DMS79 treated with DMSO at 0.1 percent for 48 hours (cell line): ENCODE measurements around the gene HCK.
A peak's percentile ranks its signal among the peaks of the same experiment; 100 is the strongest.

ENCODE experiments used
- DNase-seq: peaks from one replicate; lab custom pipeline; 2025; lab: John Stamatoyannopoulos, UW

Gene HCK

DNA sequence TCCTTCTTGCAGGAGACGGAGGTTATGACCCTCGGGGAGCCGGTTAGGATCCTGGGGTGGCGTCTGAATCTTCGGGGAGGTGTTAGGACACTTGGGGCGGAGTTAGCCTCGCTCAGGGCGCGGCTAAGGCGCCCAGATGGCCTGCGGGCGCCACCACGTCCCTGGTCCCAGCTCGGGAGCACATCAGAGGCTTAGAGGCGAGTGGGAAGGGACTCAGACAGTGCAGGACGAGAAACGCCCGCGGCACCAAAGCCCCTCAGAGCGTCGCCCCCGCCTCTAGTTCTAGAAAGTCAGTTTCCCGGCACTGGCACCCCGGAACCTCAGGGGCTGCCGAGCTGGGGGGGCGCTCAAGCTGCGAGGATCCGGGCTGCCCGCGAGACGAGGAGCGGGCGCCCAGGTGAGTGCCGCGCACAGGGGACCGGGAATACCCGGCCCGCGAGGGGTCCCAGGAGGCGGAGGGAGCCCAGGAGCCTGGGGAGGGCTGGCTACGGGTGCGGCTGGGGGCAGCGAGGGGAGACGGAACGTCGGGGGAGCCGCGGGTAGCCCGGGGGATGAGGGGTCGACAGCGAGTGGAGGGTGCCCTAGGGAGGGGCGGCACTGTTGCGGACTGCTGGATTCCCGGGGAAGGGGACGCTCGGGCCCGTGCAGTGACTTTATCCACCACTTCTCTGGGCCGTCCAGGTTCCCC, at the start of gene HCK:
Gene HCK, plus strand, starts transcription at position 153 of the 688 bp plus-strand sequence.
- no peak for DNase-seq

DNA sequence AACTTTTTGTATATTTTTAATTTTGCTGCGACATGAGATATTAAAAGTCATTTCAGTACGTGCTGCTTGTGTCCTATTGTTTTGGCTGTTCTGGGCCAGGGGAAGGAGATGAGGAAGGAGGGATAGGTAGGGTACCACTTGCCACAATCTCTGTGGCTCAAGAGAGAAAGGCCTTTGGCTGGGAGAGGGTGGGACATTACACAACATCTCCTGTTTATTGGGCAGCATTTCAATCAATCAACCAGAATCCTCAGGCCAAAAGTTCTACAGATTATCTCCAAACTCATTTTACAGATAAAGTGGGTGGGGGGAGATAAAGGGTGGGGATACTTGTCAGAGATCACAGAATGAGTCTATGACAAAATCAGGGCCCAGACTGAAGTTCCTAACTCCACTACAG, 48.7 kb upstream of the HCK start:
- DNase-seq: no peak

DNA sequence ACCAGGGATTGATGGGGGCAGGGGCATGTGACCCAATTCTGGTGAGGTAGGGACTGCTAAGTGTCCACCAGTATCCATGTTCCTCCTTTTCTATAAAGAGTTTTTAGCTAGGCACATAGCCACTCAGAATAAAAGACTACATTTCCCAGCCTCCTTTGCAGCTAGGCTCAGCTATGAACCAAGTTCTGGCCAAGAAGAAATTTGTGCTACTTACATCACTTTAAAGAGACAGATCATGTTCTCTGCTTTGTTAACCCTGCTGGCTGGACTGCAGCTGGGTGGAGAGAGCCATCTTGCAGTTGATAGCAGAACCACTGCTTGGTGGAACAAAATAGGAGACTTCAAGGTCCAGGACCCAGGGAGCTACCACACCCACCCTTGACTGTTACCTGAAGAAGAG, 47.1 kb upstream of the HCK start:
- no peak for DNase-seq

DNA sequence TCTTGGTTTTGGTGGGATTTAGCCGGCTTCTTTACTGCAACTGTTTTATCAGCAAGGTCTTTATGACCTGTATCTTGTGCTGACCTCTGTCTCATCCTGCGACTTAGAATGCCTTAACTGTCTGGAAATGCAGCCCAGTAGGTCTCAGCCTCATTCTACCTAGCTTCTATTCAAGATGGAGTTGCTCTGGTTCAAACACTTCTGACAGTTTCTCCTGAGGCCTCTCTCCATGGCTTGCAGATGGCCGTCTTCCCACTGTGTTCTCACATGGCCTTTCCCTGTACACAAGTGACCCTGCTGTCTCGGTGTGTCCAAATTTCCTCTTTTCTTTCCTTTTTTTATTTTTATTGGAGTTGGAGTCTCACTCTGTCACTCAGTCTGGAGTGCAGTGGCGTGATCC, 46.0 kb upstream of the HCK start:
- no peak for DNase-seq

DNA sequence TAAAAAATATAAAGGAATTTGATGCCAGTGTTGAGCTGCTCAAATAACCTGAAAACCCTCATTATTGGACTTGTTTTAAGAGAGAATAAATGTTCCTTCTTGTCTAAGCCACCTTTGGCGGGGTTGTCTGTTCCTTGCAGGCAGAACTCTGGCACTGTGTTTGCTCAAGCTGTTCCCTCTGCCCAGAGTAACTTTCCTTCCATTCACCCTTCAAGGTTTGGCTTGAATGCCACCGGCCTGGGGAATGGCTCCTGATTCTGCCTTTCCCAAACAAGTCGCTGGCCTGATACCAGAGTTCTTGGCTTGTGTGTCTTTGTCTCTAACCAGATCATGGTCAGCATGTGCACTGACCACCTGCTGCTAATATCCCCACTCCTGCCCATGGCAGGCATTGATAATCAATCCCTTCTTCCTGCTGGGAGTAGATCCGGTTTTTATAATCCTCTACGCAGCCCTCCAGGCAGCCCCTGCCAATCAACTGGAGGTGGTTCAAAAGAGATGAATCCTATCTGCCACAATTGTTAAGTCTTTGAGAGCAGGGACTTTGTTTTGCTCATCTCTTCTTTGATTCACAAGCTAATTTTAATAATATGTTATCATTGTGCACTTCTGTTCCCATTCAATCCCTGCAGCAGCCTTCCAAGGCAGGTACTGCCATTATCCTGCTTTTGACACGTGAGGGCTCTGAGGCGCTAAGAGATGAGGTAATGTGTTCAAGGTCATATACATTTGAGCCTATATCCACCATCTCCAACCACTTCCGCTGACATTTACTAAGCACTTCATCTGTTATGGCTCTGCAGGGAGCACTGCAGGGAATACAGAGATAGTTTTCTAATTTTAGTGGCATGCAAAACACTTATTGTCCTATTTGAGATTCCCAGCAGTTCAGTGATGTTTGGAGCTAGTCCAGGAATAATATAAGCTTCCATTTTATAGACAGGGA, 44.9 kb upstream of the HCK start:
- DNase-seq: no peak

DNA sequence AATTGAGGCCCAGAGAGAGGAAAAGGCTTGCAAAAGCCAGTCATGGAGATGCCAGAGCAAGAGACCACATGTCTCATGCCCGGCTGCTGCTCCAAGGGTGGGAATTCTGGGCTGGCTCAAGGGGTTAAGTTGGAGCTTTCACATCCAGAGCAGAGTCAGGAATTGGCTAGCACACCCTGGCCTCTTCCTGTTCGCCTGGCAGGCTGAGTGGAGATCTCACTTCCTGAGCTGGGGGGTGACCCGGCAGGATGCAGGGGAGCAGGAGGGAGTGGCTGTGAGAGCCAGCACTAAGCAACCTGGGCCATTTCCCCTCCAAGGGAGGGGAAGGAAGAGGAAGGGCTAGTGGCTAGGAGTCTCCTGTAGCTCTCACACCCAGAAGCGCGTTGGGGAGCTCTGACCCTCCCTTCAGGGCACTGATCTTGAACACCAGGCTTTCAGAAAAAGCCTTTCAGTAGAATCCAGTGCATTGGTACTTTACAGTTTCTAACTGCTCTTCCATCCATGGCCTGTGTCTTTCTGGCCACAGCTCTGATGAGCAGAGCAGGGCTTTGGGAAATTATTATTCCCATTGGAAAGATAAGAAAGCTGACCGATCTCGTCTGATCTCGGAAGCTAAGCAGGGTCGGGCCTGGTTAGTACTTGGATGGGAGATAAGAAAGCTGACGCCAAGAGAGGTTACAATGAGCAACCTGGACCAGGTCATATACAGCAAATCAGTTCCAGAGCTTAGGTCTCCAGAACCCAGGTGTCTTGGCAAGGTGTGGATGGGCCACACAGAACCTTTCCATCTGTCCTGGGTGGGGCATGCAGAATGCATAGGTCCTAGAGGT, 44.0 kb upstream of the HCK start:
- DNase-seq: no peak

DNA sequence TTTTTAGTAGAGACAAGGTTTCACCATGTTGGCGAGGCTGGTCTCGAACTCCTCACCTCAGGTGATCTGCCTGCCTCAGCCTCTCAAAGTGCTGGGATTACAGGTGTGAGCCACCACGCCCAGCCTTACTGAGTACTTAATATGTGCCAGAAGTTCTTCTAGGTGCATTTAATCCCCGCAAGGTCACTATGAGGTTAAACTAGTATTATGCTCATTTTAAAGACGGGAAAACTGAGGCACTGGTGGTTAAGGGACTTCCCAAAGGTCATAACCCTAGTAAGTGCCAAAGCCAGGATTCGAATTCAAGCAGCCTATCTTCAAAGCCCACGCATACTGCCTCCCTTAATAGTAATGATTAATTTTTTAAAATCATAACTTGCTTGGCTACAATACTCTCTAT, 42.5 kb upstream of the HCK start:
- no peak for DNase-seq

DNA sequence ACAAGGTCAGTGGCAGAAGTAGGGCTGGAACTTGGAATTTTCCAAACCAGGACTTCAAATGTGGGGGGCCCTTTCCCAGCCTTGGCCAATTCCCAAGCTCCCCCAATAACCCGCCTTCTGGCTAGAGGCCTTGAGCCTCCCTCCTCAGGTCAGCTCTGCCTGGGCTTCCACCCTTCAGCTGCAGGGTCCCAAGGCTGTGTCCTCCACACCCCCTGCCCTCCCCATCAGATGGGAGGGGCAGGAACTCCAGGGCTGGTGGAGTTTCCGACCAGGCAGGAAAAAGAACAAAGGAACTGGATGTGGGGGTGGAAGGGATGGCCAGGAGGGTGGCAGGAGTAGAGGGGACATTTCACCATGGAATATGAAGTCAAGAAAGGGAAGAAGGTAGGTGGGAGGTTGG, 41.9 kb upstream of the HCK start, which contains the start of gene CCM2L:
Gene CCM2L, plus strand, starts transcription at position 338 of the 400 bp plus-strand sequence. Its CDS starts 17 bp downstream, at position 355.
- DNase-seq: no peak

DNA sequence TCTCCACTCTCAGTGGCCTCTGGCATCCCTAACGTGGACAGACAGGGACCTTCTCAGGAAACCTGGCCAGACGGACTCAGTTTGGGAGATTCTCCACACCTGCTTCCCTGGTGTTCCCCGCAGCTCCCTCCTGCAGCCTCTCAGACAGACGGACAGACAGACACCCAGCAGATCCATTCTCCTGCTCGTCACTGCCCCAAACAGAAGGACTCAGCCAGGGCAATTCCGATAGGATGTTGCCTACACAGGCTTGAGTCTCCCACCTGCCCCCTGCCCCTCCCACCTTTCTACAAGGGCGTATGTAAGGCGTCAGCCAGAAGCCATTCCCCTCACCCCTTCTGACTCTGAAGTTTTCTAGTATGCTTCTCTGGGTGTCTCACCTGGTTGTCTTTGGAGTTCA, 41.4 kb upstream of the HCK start:
- no peak for DNase-seq

DNA sequence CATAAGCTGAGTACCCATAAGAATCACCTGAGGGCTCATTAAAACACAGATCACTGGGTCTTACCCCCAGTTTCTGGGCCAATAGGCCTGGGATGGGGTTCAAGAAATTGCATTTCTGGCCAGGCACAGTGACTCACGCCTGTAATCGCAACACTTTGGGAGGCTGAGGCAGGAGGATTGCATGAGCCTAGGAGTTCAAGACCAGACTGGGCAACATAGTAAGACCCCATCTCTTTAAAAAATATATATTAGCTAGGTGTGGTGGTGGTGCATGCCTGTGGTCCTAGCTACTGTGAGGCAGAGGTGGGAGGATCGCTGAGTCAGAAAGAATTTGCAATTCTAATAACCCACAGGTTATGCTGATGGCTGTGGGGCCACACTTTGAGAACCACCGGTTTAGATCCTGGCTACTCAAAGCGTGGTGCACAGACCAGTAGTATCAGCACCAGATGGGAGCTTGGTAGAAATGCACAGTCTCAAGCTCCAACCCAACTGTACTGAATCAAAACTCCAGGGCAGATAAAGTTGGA, 39.8 kb upstream of the HCK start:
- no peak for DNase-seq

DNA sequence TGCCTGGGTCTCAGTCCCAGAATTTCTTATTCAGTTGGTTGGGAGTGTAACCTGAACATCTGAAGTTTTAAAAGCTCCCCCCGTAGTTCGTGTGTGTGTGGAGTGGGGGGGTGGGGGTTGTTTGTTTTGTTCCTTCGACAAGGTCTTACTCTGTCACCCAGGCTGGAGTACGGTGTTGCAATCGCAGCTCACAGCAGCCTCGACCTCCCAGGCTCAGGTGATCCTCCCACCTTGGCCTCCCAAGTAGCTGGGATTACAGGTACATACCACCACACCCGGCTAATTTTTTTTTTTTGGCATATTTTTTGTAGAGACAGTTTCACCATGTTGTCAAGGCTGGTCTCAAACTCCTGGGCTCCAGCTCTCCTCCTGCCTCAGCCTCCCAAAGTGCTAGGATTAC, 38.7 kb upstream of the HCK start:
- no peak for DNase-seq

DNA sequence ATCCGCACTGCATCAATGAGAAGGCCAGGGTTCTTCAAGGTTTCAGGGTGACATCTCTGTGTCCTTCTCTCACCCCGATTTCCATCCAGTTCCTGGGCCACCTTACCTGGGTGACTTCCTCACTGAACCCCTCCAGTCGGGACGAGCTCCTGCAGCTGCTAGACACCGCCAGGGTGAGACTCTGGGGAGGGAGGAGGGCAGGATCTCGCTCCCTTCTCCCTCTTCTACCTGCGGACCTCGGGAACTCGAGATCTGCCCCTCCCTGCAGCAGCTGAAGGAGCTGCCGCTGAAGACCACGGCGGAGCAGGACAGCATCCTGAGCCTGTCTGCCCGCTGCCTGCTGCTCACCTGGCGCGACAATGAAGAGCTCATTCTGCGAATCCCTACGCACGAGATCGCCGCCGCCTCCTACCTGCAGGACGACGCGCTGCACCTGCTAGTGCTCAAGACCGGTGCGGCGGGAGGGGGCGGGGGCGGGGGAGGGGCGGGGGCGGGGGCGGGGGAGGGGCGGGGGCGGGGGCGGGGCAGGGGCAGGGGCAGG, 34.3 kb upstream of the HCK start:
- DNase-seq: peak; percentile 90

DNA sequence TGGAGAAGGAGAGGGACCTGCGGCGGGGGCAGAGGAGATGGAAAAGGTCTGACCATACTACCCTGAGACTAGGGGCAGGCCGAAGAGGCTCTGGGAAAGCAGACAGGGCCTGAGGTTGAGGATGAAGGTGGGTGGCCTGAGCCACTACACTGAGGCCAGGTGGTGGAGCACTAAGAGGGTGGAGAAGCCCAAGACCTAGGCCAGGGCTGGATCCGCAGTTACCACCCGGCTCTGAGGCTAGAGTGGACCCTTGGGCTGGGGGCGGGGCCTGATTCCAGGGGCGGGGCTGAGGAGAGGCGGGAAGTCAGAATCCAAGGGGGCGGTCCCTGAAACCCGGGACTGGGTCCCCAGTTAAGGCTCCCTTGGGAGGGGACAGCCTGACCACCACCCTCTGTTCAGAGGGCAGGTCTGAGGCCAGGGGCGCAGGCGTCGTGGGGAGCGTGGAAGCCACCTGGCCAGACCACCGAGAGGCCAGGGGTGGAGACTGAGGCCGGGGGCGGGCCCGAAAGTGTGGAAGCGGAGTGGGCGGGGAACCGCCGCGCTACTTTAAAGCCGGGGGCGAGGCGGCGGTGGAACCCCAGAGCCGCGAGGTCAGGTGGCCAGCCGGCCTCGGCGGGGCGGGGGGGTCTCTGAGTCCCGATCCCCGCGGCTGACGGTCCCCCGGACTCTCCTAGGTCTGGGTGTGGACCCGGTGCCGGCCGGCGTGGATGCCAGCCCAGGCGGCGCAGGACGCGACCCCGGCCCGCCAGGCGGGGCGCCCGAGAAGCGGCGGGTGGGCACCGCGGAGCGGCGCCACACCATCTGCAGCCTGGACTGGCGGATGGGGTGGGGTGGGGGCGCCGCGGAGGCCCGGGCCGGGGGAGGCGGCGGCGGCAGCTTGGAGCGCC, 33.5 kb upstream of the HCK start:
- peak; percentile 90 for DNase-seq

DNA sequence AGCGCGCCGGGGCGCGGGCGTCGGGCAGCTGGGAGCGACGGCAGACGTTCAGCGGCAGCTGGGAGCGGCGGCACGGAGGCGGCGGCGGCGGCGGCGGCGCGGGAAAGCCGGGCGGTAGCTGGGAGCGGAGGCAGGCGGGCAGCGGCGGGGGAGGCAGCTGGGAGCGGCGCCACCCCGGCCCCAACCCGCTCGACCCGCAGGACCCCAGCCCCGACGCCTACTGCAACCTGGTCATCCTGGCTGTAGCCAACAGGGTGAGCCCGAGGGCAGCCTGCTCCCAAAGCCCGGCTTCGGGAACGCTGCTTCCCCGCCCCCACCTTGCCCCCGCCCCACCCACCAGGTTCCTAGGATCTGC, 32.9 kb upstream of the HCK start:
- peak; percentile 37 for DNase-seq

DNA sequence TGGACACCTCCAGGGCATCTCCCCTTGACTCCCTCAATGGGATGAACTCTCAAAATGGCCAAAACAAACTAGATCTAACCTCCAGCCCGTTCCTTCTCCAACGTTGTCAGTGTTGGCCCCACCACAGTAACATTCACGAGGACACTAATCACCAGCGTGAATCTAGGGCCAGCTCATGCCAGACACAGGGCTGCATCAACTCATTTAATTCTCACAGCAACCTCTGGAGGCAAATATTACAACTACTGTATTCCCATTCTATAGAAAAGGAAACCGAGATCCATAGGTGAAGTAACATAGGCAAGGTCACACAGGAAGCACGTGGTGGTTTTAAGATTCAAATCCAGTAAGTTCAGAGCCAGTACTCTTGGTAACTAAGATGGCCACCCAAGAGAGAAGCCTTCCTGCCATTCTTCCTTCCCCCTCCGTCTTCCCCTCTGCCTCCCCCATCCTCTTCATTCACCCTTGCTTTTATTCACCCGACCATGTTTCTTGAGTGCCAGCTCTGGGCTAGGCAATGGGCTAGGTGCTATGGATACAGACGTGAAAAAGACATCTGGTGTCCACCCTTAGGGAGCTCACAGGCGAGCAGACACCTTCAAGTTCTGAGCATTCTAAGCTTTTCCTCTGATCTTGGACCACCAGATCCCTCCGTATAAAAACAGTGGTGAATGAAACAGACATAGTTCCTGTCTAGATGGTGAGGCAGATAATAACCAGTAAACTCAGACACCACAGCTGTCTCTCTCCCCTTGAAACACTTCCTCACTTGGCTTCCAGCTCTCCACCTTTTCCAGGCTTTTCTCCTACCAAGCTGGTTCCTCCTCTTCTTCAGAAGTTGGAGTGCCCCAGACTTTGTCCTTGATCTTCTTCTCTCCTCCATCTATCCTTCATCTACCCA, 32.2 kb upstream of the HCK start:
- DNase-seq: peak; percentile 37

DNA sequence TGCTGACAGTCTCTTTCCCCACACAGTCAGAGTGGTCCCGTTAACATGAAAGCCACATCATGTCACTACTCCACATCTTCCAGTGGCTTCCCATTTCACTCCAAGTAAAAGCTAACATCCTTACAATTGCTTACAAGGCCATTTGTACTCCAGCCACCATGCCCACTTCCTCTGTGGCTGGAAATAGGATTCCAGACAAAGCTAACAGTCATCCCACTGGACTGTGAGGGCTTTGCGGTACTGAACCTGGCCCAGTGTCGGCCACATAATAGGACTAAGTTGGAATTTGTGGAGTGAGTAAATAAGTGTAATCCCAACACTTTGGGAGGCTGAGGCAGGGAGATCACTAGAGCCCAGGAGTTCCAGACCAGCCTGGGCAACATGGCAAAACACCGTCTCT, 31.0 kb upstream of the HCK start:
- DNase-seq: no peak

DNA sequence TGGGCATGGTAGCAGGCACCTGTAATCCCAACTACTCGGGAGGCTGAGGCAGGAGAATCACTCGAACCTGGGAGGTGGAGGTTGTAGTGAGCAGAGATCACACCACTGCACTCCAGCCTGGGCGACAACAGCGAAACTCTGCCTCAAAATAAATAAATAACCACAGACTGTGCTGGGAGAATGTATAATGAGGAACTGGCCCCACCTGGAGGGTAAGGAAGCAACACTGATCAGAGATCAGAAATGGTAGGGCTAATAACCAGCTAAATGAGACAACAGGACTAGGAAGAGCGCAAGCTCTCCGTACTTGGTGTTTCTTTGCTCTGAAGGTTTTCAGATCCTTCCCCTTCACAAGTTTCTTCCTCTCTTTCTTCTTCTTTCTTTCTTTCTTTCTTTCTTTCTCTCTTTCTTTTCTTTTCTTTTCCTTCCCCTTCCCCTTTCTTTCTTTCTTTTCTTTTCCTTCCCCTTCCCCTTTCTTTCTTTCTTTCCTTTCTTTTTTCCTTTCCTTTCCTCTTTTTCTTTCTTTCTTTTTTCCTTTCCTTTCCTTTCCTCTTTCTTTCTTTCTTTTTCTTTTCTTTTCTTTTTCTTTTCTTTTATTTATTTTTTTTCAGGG, 27.3 kb upstream of the HCK start:
- DNase-seq: no peak

DNA sequence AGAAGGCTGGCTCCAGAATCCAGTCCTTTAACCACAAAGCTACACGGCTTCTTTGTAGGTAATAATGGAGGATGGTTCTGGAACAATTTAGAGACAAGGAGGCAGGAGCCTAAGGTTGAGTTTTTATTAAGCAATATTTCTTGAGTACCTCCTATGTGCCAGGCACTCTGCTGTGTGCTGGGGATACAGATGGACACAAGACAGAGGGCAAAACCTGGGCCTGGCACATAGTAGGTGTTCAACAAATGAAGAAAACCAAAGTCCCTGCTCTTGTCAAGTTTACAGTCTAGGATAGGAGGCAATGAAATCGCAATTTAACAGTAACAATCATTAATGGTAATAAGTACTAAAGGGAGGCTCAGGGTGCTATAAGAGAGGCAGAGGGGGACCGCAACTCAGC, 24.4 kb upstream of the HCK start:
- no peak for DNase-seq

DNA sequence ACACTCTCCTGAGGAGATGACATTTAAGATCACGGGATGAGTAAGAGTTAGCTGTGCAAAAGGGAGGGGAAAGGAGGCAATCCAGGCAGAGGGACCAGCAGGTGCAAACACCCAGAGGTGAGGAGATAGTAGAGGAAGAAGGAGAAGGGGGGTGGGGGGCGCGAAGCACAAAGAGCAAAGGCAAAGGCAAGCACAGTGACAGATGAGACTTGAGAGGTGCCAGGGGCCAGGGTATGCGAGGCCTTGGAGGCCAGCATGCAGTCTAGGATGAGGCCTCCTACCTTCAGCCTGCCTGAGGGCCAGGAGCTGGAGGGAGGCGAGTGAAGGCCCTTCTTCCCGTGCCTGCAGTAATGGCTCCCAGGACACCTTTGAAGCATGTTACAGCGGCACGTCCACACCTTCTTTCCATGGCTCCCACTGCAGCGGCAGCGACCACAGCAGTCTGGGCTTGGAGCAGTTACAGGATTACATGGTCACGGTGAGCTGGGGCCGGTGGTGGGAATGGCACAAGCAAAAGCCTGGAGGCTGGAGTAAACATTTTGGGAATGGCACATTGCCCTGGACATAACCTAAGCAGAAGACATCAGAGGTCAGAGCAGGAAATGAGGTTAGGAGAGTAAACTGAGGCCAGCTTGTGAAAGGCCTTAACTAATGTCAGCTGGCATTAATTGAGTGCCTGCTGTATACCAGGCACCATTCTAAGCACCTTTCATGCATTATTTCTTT, 23.2 kb upstream of the HCK start:
- DNase-seq: peak; percentile 59
